HG03520 (cell line): ENCODE measurements around the gene LAPTM5.
A peak's percentile ranks its signal among the peaks of the same experiment; 100 is the strongest.

ENCODE experiments used
- ATAC-seq: cut with Tn5 transposase; IDR thresholded peaks from one replicate; pipeline ENCODE4 v1.9.1; 2021; ENCODE audit warnings: mild to moderate bottlenecking, moderate library complexity; ENCODE audit not compliant: unreplicated experiment

LAPTM5 gene

DNA sequence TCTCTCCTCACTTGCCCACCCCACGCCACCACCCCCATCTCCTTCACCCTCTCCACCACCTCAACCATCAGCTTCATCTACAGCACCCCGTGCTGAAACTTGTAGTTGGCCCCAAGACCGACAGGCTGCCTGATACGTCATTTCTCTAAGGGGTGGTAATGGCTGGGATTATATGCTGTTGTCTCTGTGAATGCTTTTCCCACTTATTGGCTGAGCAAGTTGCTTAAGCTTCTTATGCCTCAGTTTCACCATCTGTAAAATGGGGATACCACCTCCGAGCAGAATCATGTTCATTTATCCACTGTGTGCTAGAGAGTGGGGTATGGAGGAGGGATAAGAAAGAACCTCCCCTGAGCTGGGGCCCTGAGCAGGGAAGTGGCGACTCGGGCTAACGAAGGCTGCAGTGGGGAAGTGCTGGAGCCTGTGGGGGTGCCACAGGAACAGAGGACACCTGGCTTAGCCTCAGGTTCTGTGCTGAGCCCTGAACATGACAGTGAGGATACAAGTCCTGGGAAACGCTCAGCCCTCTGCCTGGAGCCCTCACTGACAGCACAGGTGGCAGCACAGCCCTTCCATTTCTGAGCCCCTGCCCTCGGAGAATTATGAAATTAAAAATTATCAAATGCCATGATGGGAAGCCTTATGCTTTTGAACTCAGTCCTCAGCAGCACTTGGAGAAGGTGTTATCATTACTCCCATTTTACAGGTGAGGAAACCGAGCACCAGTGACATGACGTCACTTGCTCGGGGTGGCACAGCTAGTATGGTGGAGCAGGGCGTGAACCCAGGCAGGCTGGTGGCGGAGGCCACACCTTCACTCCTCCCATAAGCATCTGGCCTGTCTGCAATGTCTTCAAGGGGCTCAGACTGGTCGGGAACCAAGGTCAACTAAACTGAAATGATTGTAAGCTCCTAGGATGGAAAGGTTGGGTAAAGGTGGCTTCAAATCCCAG is 37.0 kb downstream of the LAPTM5 start:
- ATAC-seq: no peak

DNA sequence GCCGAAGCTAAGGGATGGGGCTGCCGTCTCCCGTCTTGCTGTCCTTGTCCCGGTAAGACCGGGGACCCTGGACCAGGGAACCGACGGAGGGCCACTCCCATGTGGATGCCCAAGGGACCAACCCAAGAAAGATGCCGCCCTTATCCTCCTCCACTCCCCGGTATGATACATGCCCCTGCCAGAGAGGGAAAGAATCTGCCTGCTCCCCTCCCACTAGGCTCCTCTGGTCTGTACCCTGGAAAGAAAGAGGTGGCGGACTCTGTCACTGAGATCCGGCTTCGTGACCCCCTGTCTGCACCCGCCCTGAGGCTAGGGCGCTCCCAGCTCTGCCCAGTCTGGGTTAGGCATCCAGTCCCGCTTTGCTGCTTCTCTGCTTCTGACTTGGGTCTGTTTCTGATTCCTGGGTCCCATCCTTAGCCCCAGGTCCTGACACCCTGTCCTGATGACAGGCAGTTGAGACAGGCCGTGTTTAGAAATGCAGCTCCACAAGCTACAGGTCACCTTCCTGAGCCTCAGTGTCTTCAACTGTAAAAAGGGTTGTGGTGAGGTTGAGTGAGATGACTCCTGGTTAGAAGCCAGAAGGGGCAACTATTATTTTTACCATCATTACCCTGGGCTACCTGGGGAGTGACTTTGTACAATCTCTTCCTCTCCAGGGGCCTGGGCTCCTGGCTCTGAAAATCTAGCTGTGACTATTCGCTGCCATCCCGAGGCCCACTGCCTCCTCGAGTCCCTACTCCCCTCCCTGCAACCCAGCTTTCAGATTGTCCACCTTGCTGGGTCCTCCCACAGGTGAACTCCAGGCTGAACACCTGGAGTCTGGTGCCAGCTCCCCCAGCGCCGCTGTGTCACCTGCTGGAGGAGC is 37.9 kb downstream of the LAPTM5 start:
- no peak for ATAC-seq

- peak; percentile 48 for ATAC-seq
Measured at GRCh38 chr1:30718636-30719405, 38.8 kb downstream of the LAPTM5 start.

- peak; percentile 70 for ATAC-seq
Measured at GRCh38 chr1:30718091-30718635, 39.4 kb downstream of the LAPTM5 start.

DNA sequence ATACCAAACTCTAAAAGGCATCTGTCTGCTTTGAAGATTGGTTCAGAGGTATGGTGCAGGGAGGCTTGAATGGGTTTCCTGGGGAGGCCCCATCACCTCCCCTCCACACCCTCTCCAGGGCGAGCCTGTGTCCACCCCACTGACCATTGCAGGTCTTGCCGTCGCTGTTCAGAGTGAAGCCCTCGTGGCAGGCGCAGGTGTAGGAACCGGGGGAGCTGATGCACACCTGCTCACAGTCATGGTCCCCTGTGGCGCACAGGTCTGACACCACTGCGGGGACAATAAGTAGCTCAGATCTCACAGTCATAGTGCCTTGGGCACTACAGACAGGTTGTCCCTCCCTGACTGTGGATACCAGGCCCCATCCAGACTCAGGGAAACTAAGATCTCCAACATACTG is 40.9 kb downstream of the LAPTM5 start:
- no peak for ATAC-seq

GRCh38 chr1:30715886-30716285 is 41.7 kb downstream of the LAPTM5 start:
- no peak for ATAC-seq

DNA sequence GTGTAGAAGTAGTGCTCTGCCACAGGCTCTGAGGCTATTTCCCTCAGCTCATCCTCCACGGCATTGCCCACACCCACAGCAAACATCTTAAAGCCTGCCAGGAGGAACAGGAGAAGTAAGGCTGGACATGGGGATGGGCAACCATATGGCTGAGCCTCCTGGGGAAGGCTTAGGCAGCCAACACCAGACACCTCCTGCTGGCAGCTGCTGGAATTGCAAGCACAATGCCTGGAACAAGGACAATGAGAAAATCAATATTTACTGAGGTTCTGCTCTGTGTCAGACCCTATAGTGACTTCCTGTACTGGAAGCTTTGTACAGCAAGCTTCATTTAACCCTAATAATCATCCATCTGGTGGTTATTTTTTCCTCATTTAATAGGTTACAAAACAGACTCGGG is 42.4 kb downstream of the LAPTM5 start:
- ATAC-seq: no peak

DNA sequence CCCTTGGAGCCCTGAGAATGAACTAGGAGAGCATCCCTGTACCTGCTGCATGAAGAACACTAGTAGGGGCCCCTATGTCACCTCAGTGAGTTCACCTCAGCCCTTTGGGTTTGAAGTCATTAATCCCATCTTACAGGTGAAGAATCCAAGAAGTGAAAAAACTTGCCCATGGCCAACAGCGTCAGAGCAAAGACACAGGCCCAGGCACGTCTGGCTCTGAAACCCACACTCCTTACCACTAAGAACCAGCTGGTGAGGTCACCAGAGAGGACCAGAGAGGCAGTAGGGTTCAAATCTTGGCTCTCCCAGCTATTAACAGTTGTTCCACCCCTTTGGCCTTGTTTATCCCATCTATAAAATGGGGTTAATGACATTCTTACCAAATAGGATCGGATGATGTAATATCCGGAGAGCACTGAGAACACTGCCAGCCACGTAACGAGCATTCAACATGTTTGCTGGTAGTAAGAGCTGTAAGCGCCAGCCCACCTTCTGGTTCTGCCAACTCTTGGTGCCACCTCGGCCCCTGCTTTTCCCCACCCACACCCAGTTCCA is 43.0 kb downstream of the LAPTM5 start:
- no peak for ATAC-seq

GRCh38 chr1:30714025-30714424 is 43.5 kb downstream of the LAPTM5 start:
- ATAC-seq: no peak

DNA sequence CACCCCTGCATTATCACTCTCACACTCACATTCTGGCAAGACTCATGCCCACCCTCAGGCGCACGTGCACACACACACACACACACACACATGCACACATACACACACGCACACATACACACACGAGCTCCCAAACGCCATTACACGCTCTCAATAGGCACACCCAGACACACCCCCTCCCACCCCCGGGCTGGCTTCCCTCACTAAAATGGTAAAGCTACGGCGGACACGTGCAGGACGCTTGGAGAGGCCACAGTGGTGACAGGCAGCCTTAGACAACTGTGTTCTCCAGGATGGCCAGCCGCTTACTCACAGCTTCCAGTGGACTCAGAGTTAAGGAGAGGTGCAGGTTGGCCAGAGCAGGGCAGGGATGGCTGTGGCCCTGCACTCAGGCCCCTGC is 44.3 kb downstream of the LAPTM5 start:
- no peak for ATAC-seq

DNA sequence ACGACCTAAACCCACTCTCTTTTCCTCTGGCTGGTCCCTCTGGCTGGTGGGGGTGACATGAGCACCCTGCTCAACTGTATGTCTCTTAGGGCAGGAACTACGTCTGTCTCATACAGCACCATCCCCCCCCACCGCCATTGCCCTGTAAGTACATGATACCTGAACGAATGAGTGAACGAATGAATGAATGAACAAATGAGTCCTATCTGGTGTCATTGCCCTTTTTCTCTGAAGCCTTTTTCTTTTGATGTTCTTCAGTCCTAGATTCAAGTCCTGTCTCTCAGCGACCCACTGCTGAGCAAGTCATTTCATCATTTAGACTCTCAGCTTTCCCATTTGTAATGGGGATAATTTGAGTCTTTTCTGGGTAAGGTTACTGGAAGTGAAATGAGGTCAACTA is 45.0 kb downstream of the LAPTM5 start:
- no peak for ATAC-seq

- no peak for ATAC-seq
Measured at GRCh38 chr1:30710407-30710806, 47.2 kb downstream of the LAPTM5 start.

DNA sequence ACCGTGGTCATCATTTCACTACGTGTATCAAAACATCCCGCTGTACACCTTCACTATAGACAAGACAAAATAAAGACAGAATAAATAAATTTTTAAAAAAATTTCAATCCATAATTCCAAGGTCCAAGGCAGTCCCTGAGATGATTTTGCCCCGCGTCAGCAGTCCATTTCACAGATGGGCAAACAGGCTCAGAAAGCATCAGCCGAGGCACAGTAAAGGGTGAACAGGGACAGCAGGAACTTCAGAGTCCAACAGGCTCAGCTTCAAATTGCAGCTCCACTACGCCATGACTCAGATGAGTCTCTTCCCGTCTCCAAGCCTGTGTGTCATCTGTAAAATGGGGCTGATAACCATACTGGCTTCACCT is 49.2 kb downstream of the LAPTM5 start:
- no peak for ATAC-seq

GRCh38 chr1:30707412-30708360 is 49.9 kb downstream of the LAPTM5 start:
- no peak for ATAC-seq

GRCh38 chr1:30706528-30706927 is 51.0 kb downstream of the LAPTM5 start:
- ATAC-seq: no peak

- ATAC-seq: no peak
Measured at GRCh38 chr1:30705698-30706097, 51.9 kb downstream of the LAPTM5 start.

DNA sequence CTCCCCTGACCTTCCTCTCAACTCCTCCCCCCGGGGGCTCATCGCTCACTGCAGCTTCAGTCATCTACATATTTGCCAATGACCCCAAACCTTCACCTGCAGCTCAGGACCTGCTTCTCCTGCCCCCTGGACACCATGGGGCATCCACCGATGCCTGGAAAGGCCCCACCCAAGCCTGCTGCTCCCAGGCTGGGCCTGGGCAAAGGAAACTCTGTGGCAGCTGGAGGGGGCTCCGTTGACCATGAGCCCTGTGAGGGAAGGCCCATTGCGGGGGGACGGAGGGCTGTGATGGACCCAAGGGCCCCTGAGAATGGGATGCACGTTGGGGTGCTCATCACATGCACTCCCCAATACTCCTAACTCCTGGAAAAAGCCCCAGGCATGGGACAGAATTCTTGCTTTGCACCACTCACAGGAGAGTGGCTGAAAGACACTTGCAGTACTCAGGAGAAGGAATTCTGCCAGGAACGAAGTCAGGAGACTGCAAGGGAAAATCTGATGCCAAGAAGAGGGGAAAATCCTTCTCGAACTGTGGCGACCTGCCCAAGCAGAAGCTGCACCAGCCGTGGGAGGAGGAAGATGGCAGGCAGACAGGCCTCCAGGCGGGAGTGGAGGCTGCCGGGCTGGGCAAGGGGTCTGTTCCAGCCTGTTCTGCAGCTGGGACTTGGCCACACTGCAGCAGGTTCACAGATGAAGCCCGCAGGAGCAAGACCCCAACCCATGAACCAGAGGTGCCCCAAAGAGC is 52.6 kb downstream of the LAPTM5 start:
- no peak for ATAC-seq

DNA sequence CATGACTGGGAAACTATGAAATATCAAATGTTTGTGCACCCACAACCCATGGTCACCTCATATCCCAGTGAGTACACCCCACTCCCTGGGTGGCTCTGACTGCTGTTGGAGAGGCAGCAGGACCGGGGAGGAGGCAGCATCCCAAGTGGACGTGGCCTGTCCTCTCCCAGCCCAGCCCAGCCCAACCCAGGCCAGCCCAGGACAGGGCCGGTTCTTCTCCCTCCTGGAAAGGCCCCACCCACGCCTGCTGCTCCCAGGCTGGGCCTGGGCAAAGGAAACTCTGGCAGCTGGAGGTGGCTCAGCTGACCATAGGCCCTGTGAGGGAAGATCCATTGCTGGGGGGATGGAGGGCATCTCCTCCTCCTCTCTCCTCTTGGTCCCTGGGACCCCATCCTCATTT is 53.3 kb downstream of the LAPTM5 start:
- ATAC-seq: no peak

- no peak for ATAC-seq
Measured at GRCh38 chr1:30702823-30703222, 54.8 kb downstream of the LAPTM5 start.
